GM12874 (cell line): ENCODE measurements around the gene COMMD1.

Source experiments
- TF ChIP-seq, protein P1 (sequence below): IDR thresholded peaks from 2 replicates; pipeline ENCODE4 v1.5.1; 2011; ENCODE audit warnings: low read depth, mild to moderate bottlenecking, control low read depth, low read length, moderate library complexity; ENCODE audit not compliant: insufficient read depth

The COMMD1 gene

DNA sequence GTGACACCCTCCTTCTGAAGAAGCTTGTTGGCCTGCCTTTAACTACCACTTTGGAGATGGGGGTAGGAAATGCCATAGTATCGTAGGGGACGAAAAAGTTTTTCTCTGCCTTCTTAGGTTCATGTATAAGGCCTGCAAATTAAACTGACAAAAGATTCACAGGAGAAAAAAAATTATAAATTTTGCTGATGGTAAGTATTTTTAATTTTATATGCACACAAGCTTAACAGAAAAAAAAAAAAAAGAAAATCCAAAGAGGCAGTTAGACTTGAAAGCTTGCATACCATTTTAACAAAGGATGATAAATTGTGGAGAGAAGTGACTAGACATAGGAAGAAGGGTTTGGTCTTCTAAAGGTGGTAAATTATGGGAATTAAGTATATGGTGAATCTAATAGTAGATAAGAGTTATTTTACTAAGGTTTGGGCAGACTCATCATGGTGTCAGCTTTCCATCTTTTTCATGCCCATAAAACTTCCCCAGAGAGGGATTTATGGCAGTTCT lies 227.9 kb downstream of the COMMD1 start:
- TF ChIP-seq, protein P1, sequence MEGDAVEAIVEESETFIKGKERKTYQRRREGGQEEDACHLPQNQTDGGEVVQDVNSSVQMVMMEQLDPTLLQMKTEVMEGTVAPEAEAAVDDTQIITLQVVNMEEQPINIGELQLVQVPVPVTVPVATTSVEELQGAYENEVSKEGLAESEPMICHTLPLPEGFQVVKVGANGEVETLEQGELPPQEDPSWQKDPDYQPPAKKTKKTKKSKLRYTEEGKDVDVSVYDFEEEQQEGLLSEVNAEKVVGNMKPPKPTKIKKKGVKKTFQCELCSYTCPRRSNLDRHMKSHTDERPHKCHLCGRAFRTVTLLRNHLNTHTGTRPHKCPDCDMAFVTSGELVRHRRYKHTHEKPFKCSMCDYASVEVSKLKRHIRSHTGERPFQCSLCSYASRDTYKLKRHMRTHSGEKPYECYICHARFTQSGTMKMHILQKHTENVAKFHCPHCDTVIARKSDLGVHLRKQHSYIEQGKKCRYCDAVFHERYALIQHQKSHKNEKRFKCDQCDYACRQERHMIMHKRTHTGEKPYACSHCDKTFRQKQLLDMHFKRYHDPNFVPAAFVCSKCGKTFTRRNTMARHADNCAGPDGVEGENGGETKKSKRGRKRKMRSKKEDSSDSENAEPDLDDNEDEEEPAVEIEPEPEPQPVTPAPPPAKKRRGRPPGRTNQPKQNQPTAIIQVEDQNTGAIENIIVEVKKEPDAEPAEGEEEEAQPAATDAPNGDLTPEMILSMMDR, result no peak

DNA sequence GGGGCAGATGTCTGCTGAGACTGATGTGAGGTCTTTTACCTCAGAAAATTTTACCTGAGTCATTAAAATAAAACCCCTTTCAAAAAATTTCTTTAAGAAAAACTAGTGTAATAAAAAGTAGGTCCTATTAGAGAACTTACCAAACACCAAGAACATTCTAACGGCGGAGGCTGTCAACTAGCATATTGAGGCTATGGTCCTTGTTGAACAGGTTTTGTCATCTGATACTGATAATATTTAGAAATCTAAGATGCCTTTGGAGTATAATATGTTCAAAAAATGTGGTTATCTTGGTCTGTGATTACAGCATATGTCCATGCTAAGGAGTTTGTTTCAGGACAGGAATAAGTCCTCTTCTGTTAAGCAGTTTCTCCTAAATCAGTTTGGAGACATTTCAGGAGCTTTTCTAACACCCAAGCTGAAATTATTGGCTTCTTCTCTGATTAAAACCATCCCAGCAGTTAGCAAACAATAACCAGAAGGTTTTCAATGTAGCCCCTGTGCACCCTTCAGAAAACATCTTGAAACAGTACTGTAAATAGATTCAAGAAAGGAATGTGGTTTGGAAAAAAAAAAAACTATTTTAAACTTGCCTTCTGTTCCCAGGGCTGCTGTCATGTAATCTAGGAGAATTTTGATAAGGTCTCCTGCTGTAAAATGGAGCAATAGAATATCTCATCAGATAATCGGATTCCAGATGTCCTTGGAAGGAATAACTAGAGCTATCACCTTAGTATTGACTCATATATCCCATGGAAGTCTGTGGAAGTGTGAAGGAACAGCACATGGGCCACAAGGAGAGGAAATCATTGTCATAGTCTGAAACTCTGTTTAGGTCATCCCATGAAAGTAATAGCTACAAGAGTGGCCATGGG lies 231.7 kb downstream of the COMMD1 start:
- TF ChIP-seq, protein P1, result no peak

DNA sequence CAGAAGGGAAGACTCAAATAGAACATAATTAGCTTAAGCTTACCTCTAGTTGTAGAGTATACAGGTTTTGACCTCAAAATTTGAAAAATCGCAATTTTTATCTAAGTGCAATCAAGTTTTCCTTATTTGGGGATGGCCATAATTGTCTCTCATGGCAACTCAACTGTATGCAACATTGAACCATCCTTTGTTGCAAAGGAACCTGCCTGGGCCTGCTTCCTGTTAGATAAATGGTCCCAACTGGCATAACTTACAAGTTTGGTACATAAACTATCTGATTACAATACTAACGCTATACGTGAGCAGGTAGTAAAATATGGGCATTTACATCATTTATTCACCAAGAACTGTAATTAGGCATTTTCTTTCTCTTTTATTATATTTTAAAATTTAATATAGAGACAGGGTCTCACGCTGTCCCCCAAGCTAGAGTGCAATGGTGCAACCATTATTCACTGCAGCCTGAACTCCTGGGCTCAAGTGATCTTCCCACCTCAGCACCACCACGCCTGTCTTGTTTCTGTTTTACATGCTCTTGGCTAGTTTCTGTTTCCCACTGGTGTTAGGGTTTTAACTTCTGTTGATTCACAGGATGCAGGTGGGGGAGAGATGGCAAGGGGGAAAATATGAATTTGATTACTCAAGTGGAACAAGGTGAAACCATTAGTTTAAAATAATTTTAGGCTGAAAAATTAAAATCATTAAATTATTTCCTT lies 235.1 kb downstream of the COMMD1 start:
- TF ChIP-seq, protein P1, result no peak

DNA sequence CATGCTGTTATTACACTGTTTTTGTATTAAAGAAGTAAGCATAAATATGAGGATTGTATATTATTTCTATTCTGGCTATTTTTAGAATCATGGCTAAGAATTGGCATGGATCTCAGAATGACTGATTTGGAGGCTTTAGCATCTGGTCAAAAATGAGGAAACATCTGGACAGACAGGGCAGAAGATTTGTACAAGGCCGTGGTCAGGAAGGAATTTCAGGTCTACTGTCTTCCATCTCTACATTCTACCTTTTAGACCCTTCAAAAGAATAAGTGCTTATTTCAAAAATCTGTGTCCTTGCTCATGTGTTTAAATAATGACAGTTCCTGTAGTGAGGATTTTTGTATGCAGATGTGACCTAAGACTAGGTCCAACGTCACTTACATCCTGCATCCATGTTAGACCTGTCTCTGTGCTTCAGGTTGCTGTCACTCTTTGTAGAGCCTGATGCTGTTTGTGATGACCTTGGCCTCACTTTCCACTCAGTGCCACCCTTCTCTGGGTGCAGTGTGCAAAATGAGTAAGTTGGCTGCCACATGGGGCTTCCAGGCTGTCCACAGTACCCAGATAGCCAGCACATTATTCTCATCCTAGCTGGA lies 235.8 kb downstream of the COMMD1 start:
- TF ChIP-seq, protein P1, result no peak

DNA sequence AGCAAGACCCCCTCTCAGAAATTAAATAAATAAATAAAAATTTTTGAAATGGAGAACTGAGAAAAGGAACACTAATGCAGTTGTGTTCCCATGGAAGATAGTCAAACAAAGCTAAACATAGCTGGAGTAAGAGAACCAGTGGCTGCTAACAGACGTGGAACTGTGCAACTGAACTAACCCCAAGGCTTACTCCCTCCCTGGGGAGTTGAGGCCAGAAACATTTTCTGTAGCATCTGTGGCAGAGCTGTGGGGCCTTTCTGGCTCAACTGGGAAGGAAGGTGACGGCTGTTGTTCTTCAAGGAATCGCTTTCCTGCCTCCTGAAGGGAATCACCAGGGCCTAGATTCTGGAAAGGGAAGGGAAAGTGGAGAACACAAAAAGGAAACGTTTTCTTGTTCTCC lies 236.6 kb downstream of the COMMD1 start:
- TF ChIP-seq, protein P1, result no peak

DNA sequence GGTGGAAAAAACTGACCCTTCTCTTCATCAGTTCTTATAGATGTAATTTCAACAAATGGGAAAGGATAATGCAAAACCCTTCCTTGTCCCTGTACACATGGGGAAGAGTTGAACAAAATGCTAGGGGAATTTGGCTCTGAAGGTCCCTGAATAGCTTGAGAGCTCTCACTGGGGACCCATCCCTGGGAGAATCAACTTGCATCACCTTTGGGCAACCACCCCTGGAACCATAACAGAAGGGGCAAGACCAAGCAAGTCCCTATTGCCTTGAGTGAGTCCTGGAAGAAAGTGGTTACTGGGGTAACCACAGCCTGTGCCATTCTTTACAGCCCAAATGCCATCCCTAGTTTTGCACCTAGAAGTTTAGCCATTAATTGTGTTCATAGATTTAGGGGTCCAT lies 238.2 kb downstream of the COMMD1 start:
- TF ChIP-seq, protein P1, result no peak
